ENCODE data around the gene BICC1.

The BICC1 gene

GRCh38 chr10:58873161-58873560, 360.5 kb downstream of the BICC1 start:
- no peak for DNase-seq
- TF ChIP-seq, protein P1, sequence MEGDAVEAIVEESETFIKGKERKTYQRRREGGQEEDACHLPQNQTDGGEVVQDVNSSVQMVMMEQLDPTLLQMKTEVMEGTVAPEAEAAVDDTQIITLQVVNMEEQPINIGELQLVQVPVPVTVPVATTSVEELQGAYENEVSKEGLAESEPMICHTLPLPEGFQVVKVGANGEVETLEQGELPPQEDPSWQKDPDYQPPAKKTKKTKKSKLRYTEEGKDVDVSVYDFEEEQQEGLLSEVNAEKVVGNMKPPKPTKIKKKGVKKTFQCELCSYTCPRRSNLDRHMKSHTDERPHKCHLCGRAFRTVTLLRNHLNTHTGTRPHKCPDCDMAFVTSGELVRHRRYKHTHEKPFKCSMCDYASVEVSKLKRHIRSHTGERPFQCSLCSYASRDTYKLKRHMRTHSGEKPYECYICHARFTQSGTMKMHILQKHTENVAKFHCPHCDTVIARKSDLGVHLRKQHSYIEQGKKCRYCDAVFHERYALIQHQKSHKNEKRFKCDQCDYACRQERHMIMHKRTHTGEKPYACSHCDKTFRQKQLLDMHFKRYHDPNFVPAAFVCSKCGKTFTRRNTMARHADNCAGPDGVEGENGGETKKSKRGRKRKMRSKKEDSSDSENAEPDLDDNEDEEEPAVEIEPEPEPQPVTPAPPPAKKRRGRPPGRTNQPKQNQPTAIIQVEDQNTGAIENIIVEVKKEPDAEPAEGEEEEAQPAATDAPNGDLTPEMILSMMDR (IDR thresholded peaks at IDR 0.05; ENCODE audit: low read depth, low read length, missing control alignments), result no peak
- H3K4me3 ChIP-seq (ENCODE audit: low read depth, low read length), result no peak overlapping the region
- H3K27ac ChIP-seq, result no peak overlapping the region
- no peaks in the 10 kb centered on the region for H3K36me3 ChIP-seq (replicated peaks)
- H3K27me3 ChIP-seq (replicated peaks), result no peaks in the 10 kb centered on the region
- in situ Hi-C loops (cut with HindIII; ENCODE audit: low pct_ligation_motif_present, low sequenced_read_pairs), result no loop called here

Measured in brain microvascular endothelial cell (primary cell).